A549 (cell line): Measurements from ENCODE around the gene SMIM38. TPM values are rescaled to one million over a fixed set of nuclear protein-coding genes. Genes with fewer than 3 reads are reported as not detected.

Experiments
- ATAC-seq, 2 experiments: fragments of 200-7000 bp in 1 of 2; fragments of >200 bp in 1 of 2; cut with Nextera tagmentation in 1 of 2; cut with Tn5 transposase in 1 of 2; 3 replicates each; pipeline versions ENCODE4 v1.8.0 to v1.9.1; 2018 to 2020; ENCODE audit warnings: mild to moderate bottlenecking in 1 of 2, moderate library complexity in 1 of 2
- CTCF ChIA-PET: fragments of 300-600 bp; sonication (Branson Sonifier 250); formaldehyde crosslinking; extraction: SDS; loops from one replicate; lab custom pipeline; 2021; ENCODE audit warnings: antibody characterized with exemption, inconsistent platforms; lab: Yijun Ruan, JAX
- POLR2A ChIA-PET: fragments of 350-600 bp; formaldehyde crosslinking; extraction: SDS; loops from one replicate; lab custom pipeline; 2021; ENCODE audit warnings: antibody characterized with exemption, inconsistent platforms; lab: Yijun Ruan, JAX
- DNase-seq, 2 experiments: peaks; one replicate each; pipeline versions ENCODE4 v3.0.0 to v3.0.0-alpha.2; 2011 to 2016; ENCODE audit warnings: low read depth in 1 of 2, low spot score in 1 of 2
- FAIRE-seq: peaks from 2 replicates; lab custom pipeline; 2011; peaks lifted over from hg19 to GRCh38; lab: Jason Lieb, UNC
- H3K27ac ChIP-seq, 2 experiments: fragments of >200 bp; sonication (Bioruptor Twin); formaldehyde crosslinking; 3 replicates each; pipeline ENCODE4 v1.5.1; 2016 to 2017
- H3K4me1 ChIP-seq: fragments of >200 bp; sonication (Bioruptor Twin); formaldehyde crosslinking; 3 replicates; pipeline ENCODE4 v1.6.1; 2016
- H3K4me2 ChIP-seq: fragments of >200 bp; sonication (Bioruptor Twin); formaldehyde crosslinking; 3 replicates; pipeline ENCODE4 v1.6.1; 2016
- H3K4me3 ChIP-seq: fragments of >200 bp; sonication (Bioruptor Twin); formaldehyde crosslinking; 3 replicates; pipeline ENCODE4 v1.5.1; 2016
- H3K9me3 ChIP-seq: fragments of >200 bp; sonication (Bioruptor Twin); formaldehyde crosslinking; 3 replicates; pipeline ENCODE4 v1.6.1; 2016
- BCL3 ChIP-seq: fragments of >200 bp; sonication (Bioruptor Twin); formaldehyde crosslinking; IDR thresholded peaks from 3 replicates; pipeline ENCODE4 v1.6.1; 2016
- CHD2 ChIP-seq: fragments of 150-350 bp; IDR thresholded peaks from 2 replicates; pipeline ENCODE4 v1.6.1; 2014; ENCODE audit warnings: low read length; ENCODE audit not compliant: partially characterized antibody
- CHD4 ChIP-seq: fragments of 200-600 bp; sonication (generic); IDR thresholded peaks from 2 replicates; pipeline ENCODE4 v1.6.1; 2016; ENCODE audit warnings: antibody characterized with exemption, mild to moderate bottlenecking, borderline replicate concordance
- EHF ChIP-seq: fragments of 250-450 bp; sonication (Bioruptor Pico); IDR thresholded peaks from 2 replicates; pipeline ENCODE4 v1.5.0; 2020; ENCODE audit warnings: mild to moderate bottlenecking
- EHMT2 ChIP-seq: fragments of 200-600 bp; sonication (generic); IDR thresholded peaks from 2 replicates; pipeline ENCODE4 v1.6.1; 2016; ENCODE audit warnings: antibody characterized with exemption, low read depth, mild to moderate bottlenecking, moderate library complexity
- EP300 ChIP-seq, 2 experiments: fragments of >200 bp; sonication (Bioruptor Twin); formaldehyde crosslinking; IDR thresholded peaks; 2 replicates in 1 of 2; 3 replicates in 1 of 2; pipeline ENCODE4 v1.6.1; 2016 to 2017
- ESRRA ChIP-seq: fragments of 150-350 bp; IDR thresholded peaks from 2 replicates; pipeline ENCODE4 v1.6.1; 2014; ENCODE audit warnings: mild to moderate bottlenecking, low read length, borderline replicate concordance
- FOSB ChIP-seq: fragments of 250-450 bp; sonication (Bioruptor Pico); IDR thresholded peaks from 2 replicates; pipeline ENCODE4 v1.5.0; 2020; ENCODE audit warnings: mild to moderate bottlenecking, moderate library complexity
- FOXS1 ChIP-seq: fragments of 250-450 bp; sonication (Bioruptor Pico); IDR thresholded peaks from 2 replicates; pipeline ENCODE4 v1.5.0; 2020; ENCODE audit warnings: mild to moderate bottlenecking, moderate library complexity
- HOXA7 ChIP-seq: fragments of 250-450 bp; sonication (Bioruptor Pico); IDR thresholded peaks from 2 replicates; pipeline ENCODE4 v1.5.0; 2020; ENCODE audit warnings: mild to moderate bottlenecking, moderate library complexity
- HOXB13 ChIP-seq: fragments of 250-450 bp; sonication (Bioruptor Pico); IDR thresholded peaks from 2 replicates; pipeline ENCODE4 v1.5.0; 2020; ENCODE audit warnings: low read depth, mild to moderate bottlenecking, moderate library complexity
- JUNB ChIP-seq: fragments of >200 bp; sonication (Bioruptor Twin); formaldehyde crosslinking; IDR thresholded peaks from 2 replicates; pipeline ENCODE4 v1.6.1; 2016
- KDM1A ChIP-seq: fragments of 200-600 bp; sonication (generic); IDR thresholded peaks from 2 replicates; pipeline ENCODE4 v1.6.1; 2016; ENCODE audit warnings: low read depth, mild to moderate bottlenecking
- KDM5A ChIP-seq: fragments of 200-600 bp; sonication (generic); IDR thresholded peaks from 2 replicates; pipeline ENCODE4 v1.6.1; 2016; ENCODE audit warnings: antibody characterized with exemption, mild to moderate bottlenecking
- NPAS2 ChIP-seq: fragments of 250-450 bp; sonication (Bioruptor Pico); IDR thresholded peaks from 2 replicates; pipeline ENCODE4 v1.8.0; 2022; ENCODE audit warnings: mild to moderate bottlenecking, moderate library complexity, borderline replicate concordance
- POLR2AphosphoS2 ChIP-seq: conservative IDR thresholded peaks from 2 replicates; pipeline ENCODE4 v1.6.1; 2012; ENCODE audit warnings: low read length, improper control_type of control experiment, inconsistent platforms
- RARB ChIP-seq: fragments of 250-450 bp; sonication (Bioruptor Pico); IDR thresholded peaks from 2 replicates; pipeline ENCODE4 v1.8.0; 2021; ENCODE audit warnings: mild to moderate bottlenecking, moderate library complexity
- RCOR1 ChIP-seq: fragments of 150-350 bp; IDR thresholded peaks from 2 replicates; pipeline ENCODE4 v1.6.1; 2014; ENCODE audit warnings: antibody characterized with exemption, low read length, low read depth
- REST ChIP-seq: fragments of 200-600 bp; sonication (generic); IDR thresholded peaks from 2 replicates; pipeline ENCODE4 v1.6.1; 2016; ENCODE audit warnings: antibody characterized with exemption, mild to moderate bottlenecking, moderate library complexity
- RNF2 ChIP-seq: fragments of 200-600 bp; sonication (generic); IDR thresholded peaks from 2 replicates; pipeline ENCODE4 v1.6.1; 2016; ENCODE audit warnings: low read depth, mild to moderate bottlenecking, antibody characterized with exemption, moderate library complexity, borderline replicate concordance
- SREBF2 ChIP-seq: fragments of 450-650 bp; IDR thresholded peaks from 2 replicates; pipeline ENCODE4 v1.6.1; 2014; ENCODE audit warnings: mild to moderate bottlenecking, moderate library complexity
- TFCP2L1 ChIP-seq: fragments of 250-450 bp; sonication (Bioruptor Pico); IDR thresholded peaks from 2 replicates; pipeline ENCODE4 v1.5.0; 2021; ENCODE audit warnings: mild to moderate bottlenecking
- TP53 ChIP-seq: fragments of 250-450 bp; sonication (Bioruptor Pico); IDR thresholded peaks from 2 replicates; pipeline ENCODE4 v1.5.0; 2021; ENCODE audit warnings: mild to moderate bottlenecking, moderate library complexity
- ZC3H11A ChIP-seq: fragments of 450-650 bp; IDR thresholded peaks from 2 replicates; pipeline ENCODE4 v1.6.1; 2014; ENCODE audit warnings: antibody characterized with exemption, mild to moderate bottlenecking
- ZFP36 ChIP-seq: fragments of 450-650 bp; IDR thresholded peaks from 2 replicates; pipeline ENCODE4 v1.6.1; 2014; ENCODE audit warnings: borderline replicate concordance; ENCODE audit not compliant: partially characterized antibody
- ZSCAN20 ChIP-seq: fragments of 250-450 bp; sonication (Bioruptor Pico); IDR thresholded peaks from 2 replicates; pipeline ENCODE4 v1.8.0; 2022; ENCODE audit warnings: mild to moderate bottlenecking, moderate library complexity
- WGBS: methylation state at CpG from one replicate; pipeline ENCODE4 v1.1.6; 2017; ENCODE audit errors: missing lambda C conversion rate; 5-methylcytosine and 5-hydroxymethylcytosine counted together
- polyA plus RNA-seq, 4 experiments: library from polyadenylated mRNA; depleted of rRNA in 3 of 4; stranded (reverse); fragments of >200 nt; fragmentation: RNase III in 1 of 4; extraction: RNeasy Plus Mini Kit Qiagen cat#74134 plus additional on column Dnase treatment in 1 of 4; gene quantifications; 2 replicates in 3 of 4; 3 replicates in 1 of 4; pipeline ENCODE4 v1.2.3, GENCODE V29; 2011 to 2017

SMIM38 gene
- polyA plus RNA-seq, 2 of the 4 experiments (the other 2 are of a cell fraction): 0.05 to 0.08 TPM

DNA sequence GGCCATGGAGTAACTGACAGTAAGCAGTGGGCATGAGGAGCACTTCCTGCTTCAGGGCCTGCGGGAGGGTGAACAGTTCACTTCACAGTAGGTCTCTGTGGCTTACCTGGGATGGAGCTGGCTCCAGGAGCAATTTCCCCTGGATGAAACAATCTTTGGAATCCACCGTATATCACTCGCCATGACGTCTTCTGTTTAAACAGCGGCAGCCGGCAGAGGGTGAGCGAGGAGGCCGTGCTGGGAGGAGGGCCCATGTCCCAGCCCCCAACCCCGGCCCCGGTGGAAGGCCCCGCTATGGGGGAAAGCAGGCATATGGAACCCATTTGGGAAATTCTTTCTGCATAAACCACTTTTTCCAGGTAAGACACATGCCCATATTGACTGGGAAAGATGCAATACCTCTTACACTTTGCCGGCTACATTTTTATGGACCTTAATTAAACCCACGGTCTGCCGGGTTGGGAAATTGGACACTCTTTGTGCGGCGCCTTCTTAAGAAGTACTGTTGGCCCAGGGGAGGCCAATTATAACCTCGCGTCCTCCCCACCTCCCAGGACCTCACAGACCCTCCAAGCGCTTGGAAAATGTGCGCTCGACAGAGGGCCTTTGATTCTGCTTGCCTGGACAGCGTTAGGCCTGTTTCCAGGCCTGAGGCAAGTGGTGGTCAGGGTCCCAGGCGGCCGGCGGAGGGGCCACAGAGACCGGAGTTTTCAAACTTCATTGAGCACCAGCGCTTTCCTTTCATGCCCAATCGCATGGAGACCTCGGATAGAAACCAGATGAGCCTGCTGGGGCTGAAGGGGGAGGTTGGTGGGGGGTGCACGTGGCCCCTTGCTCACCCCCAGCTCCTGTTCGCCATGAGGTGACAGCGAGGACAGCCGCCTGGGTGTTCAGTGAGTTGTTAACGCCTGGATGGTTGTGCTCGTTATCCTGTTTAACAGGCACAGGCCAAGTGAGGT lies 40.4 kb downstream of the SMIM38 start:
- ChIA-PET CTCF (interaction anchor here (0.9 kb wide), 1 partner anchor 42 kb away, joined by 3 read pairs; no protein-coding TSS in a partner anchor), POLR2A (no interaction called here)
- ATAC-seq (no peak), FAIRE-seq (no peak), DNase-seq (no peak)
- Histone ChIP-seq H3K4me1 (no peaks in the 10 kb centered on the region), H3K4me2 (no peak overlapping the region), H3K4me3 (no peak overlapping the region)
- 75% methylated on average over 35 of the region's 35 CpGs for WGBS
- TF ChIP-seq POLR2AphosphoS2 (no peak), KDM1A (no peak), FOXS1 (CRISPR knock-in tag) (no peak), RARB (CRISPR knock-in tag) (no peak), JUNB (no peak), KDM5A (no peak), TFCP2L1 (CRISPR knock-in tag) (no peak), RNF2 (no peak), HOXA7 (CRISPR knock-in tag) (no peak), EHMT2 (no peak), NPAS2 (CRISPR knock-in tag) (no peak), RCOR1 (no peak), CHD2 (no peak), CHD4 (no peak), ZC3H11A (no peak), ESRRA (no peak)
- TF ChIP-seq, all 56 proteins: peak for 0
- Histone ChIP-seq H3K9me3 (no peaks in the 10 kb centered on the region), H3K27ac (no peak overlapping the region)

GRCh38 chr11:69196783-69197169 lies 41.0 kb downstream of the SMIM38 start:
- CTCF ChIA-PET: interaction anchor here (0.7 kb wide), 1 partner anchor 9 kb away, joined by 3 read pairs; no protein-coding TSS in a partner anchor
- no peak overlapping the region for H3K4me2 ChIP-seq
- DNase-seq: no peak
- POLR2A ChIA-PET: no interaction called here
- H3K9me3 ChIP-seq: no peaks in the 10 kb centered on the region
- WGBS: 85% methylated on average over 10 of the region's 14 CpGs
- no peak for TF ChIP-seq REST
- no peak for TF ChIP-seq ZSCAN20 (CRISPR knock-in tag)
- TF ChIP-seq EP300 (IDR thresholded peaks at IDR 0.05): no peak
- no peak for TF ChIP-seq HOXB13 (CRISPR knock-in tag)
- no peak for TF ChIP-seq FOXS1 (CRISPR knock-in tag)
- no peak for TF ChIP-seq CHD4
- TF ChIP-seq BCL3: no peak
- no peak for TF ChIP-seq SREBF2
- no peak for TF ChIP-seq KDM5A
- no peak for TF ChIP-seq ZFP36
- TF ChIP-seq TP53 (CRISPR knock-in tag): no peak
- TF ChIP-seq FOSB: no peak
- no peak for TF ChIP-seq EHF (CRISPR knock-in tag)
- H3K4me1 ChIP-seq: no peaks in the 10 kb centered on the region
- FAIRE-seq: no peak
- ATAC-seq: no peak
- no peak overlapping the region for H3K4me3 ChIP-seq
- no peak overlapping the region for H3K27ac ChIP-seq
